GM23248 (cell line): ENCODE measurements around the gene ALDH1L1.

Experiments
- EZH2 ChIP-seq: fragments of 200-600 bp; sonication (generic); IDR thresholded peaks from 2 replicates; pipeline ENCODE4 v1.6.1; 2018; ENCODE audit warnings: antibody characterized with exemption, mild to moderate bottlenecking; ENCODE audit not compliant: insufficient read depth, poor library complexity, severe bottlenecking
- EZH2phosphoT487 ChIP-seq: fragments of 200-600 bp; sonication (generic); IDR thresholded peaks from 2 replicates; pipeline ENCODE4 v1.6.1; 2018; ENCODE audit warnings: antibody characterized with exemption, moderate library complexity, mild to moderate bottlenecking, low read depth; ENCODE audit not compliant: insufficient read depth

- no peak for TF ChIP-seq EZH2
- TF ChIP-seq EZH2phosphoT487: no peak
These were observed 65.7 kb downstream of the ALDH1L1 start for GRCh38 chr3:126114443-126115386.
